PC-9 (cell line): Measurements from ENCODE around the gene AGAP3. TPM values are rescaled to one million over a fixed set of nuclear protein-coding genes. Genes with fewer than 3 reads are reported as not detected.

Source experiments
- Bru-seq: library from RNA; stranded (reverse); fragments of 400-500 nt; gene quantifications from one replicate; lab custom pipeline; 2021; lab: Mats Ljungman, UMichigan
- BruChase-seq, 2 experiments: library from RNA; stranded (reverse); fragments of 400-500 nt; gene quantifications; one replicate each; lab custom pipeline; 2021; lab: Mats Ljungman, UMichigan
- BruUV-seq: library from RNA; stranded (reverse); fragments of 400-500 nt; replicated peaks from 2 replicates; lab custom pipeline; 2021; lab: Mats Ljungman, UMichigan
- CTCF ChIA-PET: fragments of 300-600 bp; sonication (Branson Sonifier 250); formaldehyde crosslinking; loops from one replicate; lab custom pipeline; 2022; ENCODE audit warnings: antibody characterized with exemption; lab: Charles Lee
- POLR2A ChIA-PET: fragments of 300-600 bp; sonication (Branson Sonifier 250); formaldehyde crosslinking; loops from one replicate; lab custom pipeline; 2022; ENCODE audit warnings: antibody characterized with exemption; ENCODE audit not compliant: unreplicated experiment; lab: Charles Lee
- DNase-seq, 2 experiments: peaks; one replicate each; pipeline versions ENCODE4 v3.0.0 to v3.0.0-alpha.2; 2015 to 2022; ENCODE audit warnings: mixed read lengths in 1 of 2
- H2AFZ ChIP-seq: fragments of 200-600 bp; sonication (generic); 2 replicates; pipeline ENCODE4 v1.8.1; 2017; ENCODE audit warnings: antibody characterized with exemption
- H3F3A ChIP-seq: fragments of 200-600 bp; sonication (generic); 2 replicates; pipeline ENCODE4 v1.8.1; 2017; ENCODE audit warnings: antibody characterized with exemption, mild to moderate bottlenecking, low read depth; ENCODE audit not compliant: insufficient read depth
- H3K27ac ChIP-seq: fragments of 200-600 bp; sonication (generic); 2 replicates; pipeline ENCODE4 v1.6.1; 2016; ENCODE audit warnings: mixed run types
- H3K27me3 ChIP-seq: fragments of 200-600 bp; sonication (generic); 2 replicates; pipeline ENCODE4 v1.6.1; 2016; ENCODE audit warnings: low read depth, mixed run types; ENCODE audit not compliant: insufficient read depth
- H3K36me3 ChIP-seq: fragments of 200-600 bp; sonication (generic); 2 replicates; pipeline ENCODE4 v1.6.1; 2016; ENCODE audit warnings: low read depth, mixed run types
- H3K4me1 ChIP-seq: fragments of 200-600 bp; sonication (generic); replicated peaks from 2 replicates; pipeline ENCODE4 v1.6.1; 2016; ENCODE audit warnings: mixed run types; ENCODE audit not compliant: insufficient read depth
- H3K4me2 ChIP-seq: fragments of 200-600 bp; sonication (generic); 2 replicates; pipeline ENCODE4 v1.6.1; 2017; ENCODE audit warnings: mixed run types
- H3K4me3 ChIP-seq: fragments of 200-600 bp; sonication (generic); 2 replicates; pipeline ENCODE4 v1.6.1; 2016; ENCODE audit warnings: mixed run types
- H3K79me2 ChIP-seq: fragments of 200-600 bp; sonication (generic); 2 replicates; pipeline ENCODE4 v1.6.1; 2017; ENCODE audit warnings: low read depth, mixed run types
- H3K9me2 ChIP-seq: fragments of 200-600 bp; sonication (generic); 2 replicates; pipeline ENCODE4 v1.8.1; 2017; ENCODE audit warnings: mild to moderate bottlenecking; ENCODE audit not compliant: insufficient read depth
- H3K9me3 ChIP-seq: fragments of 200-600 bp; sonication (generic); 2 replicates; pipeline ENCODE4 v1.8.1; 2016; ENCODE audit warnings: low read depth; ENCODE audit not compliant: insufficient read depth
- H4K20me1 ChIP-seq: fragments of 200-600 bp; sonication (generic); 2 replicates; pipeline ENCODE4 v1.8.1; 2017; ENCODE audit not compliant: insufficient read depth
- EZH2 ChIP-seq: fragments of 200-600 bp; sonication (generic); IDR thresholded peaks from 2 replicates; pipeline ENCODE4 v1.8.0; 2017; ENCODE audit warnings: antibody characterized with exemption, low read depth
- intact Hi-C: fragments of 100-400 bp; cut with micrococcal nuclease; formaldehyde crosslinking; loops from one replicate; pipeline ENCODE4 v1.10.0; 2022; ENCODE audit not compliant: unreplicated experiment
- long read RNA-seq: library from polyadenylated mRNA; stranded (forward); transcript quantifications from one replicate; pipeline ENCODE4 v2.0.0, GENCODE V29; 2022
- total RNA-seq: library from RNA; stranded (reverse); gene quantifications from 2 replicates; pipeline ENCODE4 v1.2.3, GENCODE V29; 2021
- TF ChIP-seq, protein P1 (sequence below): fragments of 200-600 bp; sonication (generic); conservative IDR thresholded peaks from 2 replicates; pipeline ENCODE4 v1.6.1; 2017; ENCODE audit warnings: mixed run types, antibody characterized with exemption, mild to moderate bottlenecking, moderate library complexity

Gene AGAP3
- total RNA-seq (103 TPM in 2 replicates), Bru-seq, nascent RNA (percentile 63 among the genes with signal in this experiment), BruChase-seq, experiment 1, labeled RNA remaining after a 2-hour chase (percentile 73 among the genes with signal in this experiment), BruChase-seq, experiment 2, labeled RNA remaining after a 6-hour chase (percentile 74 among the genes with signal in this experiment)
- long read RNA-seq, transcript AGAP3-202 (18 exons, 3,225 nt), result major isoform, 8 of 49 reads
- long read RNA-seq, partial matches to known transcripts, result 13 of 49 reads
- long read RNA-seq, other reads (novel, unspliced or antisense), result 19 of 49 reads

DNA sequence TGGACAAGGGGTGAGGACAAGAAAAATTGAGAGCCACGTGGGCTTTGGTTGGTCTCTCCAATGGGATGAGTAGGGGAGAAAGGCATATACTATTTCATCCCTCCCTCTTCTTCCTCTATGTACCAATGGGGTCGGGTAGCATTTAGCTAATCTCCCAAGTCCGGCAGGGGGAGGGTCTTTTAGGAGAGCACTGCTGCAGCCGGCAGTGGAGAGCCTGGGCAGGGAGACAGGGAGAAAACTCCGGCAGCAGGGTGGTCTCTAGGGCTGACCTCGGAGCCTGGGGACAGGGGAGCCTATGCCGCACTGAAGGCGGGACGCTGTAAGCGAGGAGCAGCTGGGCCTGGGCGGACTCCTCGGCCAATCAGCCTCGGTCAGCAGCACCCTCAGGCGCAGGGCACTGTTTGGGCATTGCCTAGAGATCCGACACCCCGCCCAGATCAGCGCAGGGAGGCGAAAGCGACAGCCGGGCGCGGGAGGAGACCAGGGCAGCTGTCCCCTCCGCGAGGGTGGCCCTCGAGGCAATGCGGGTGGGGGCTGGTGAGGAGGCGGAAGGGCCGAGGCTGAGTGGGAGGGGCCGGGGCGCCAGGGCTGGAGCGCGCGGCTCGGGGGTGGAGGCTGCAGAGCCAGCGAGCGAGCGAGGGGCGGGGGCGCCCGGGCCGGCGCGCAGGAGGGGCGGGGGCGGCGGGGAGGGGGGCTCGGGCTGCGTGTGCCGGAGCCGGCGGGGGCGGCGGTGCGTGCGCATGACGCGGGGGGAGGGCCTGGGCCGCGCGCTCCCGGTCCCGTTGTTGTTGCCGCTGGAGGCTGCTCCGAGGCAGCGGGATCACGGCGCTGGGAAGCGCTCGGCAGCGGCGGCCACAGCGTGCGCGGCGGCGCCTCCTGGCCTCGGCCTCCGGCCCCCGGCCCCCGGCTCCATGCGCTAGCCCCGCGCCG is at the start of gene AGAP3:
AGAP3 (plus strand) TSS at position 785 of the 930 bp plus-strand sequence. CDS start 267 bp downstream, outside the sequence.
- Histone ChIP-seq H3K79me2 (peaks cover 59% of the 10 kb centered on the region), H2AFZ (peak within 1 kb of the TSS; percentile 91), H3K4me2 (peak within 1 kb of the TSS; percentile 98), H3K4me3 (peak within 1 kb of the TSS; percentile 100), H4K20me1 (peaks cover 30% of the 10 kb centered on the region), H3K27ac (peak within 1 kb of the TSS; percentile 41; the same call in 1 of the 2 replicates), H3K9me3 (no peaks in the 10 kb centered on the region), H3K27me3 (no peaks in the 10 kb centered on the region), H3K36me3 (no peaks in the 10 kb centered on the region), H3F3A (peaks cover 33% of the 10 kb centered on the region; the same call in 1 of the 2 replicates), H3K4me1 (peaks cover 47% of the 10 kb centered on the region), H3K9me2 (no peaks in the 10 kb centered on the region)
- TF ChIP-seq EZH2, result no peak
- TF ChIP-seq, protein P1, sequence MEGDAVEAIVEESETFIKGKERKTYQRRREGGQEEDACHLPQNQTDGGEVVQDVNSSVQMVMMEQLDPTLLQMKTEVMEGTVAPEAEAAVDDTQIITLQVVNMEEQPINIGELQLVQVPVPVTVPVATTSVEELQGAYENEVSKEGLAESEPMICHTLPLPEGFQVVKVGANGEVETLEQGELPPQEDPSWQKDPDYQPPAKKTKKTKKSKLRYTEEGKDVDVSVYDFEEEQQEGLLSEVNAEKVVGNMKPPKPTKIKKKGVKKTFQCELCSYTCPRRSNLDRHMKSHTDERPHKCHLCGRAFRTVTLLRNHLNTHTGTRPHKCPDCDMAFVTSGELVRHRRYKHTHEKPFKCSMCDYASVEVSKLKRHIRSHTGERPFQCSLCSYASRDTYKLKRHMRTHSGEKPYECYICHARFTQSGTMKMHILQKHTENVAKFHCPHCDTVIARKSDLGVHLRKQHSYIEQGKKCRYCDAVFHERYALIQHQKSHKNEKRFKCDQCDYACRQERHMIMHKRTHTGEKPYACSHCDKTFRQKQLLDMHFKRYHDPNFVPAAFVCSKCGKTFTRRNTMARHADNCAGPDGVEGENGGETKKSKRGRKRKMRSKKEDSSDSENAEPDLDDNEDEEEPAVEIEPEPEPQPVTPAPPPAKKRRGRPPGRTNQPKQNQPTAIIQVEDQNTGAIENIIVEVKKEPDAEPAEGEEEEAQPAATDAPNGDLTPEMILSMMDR, result no peak
- intact Hi-C loops, result loop anchor here (1.0 to 10.0 kb wide), 4 partner anchors 27 to 111 kb away; partner anchors contain the start of genes ABCB8 and KCNH2
- DNase-seq, result peak; percentile 87 to 97
- ChIA-PET CTCF (interaction anchor here (0.6 to 0.7 kb wide), 2 partner anchors 17 to 24 kb away, joined by 3 read pairs; no protein-coding TSS in a partner anchor), POLR2A (interaction anchor here (0.6 kb wide), 4 partner anchors 9 to 80 kb away, joined by 3 to 5 read pairs (median 4); no protein-coding TSS in a partner anchor)
- no TSS peak for BruUV-seq

DNA sequence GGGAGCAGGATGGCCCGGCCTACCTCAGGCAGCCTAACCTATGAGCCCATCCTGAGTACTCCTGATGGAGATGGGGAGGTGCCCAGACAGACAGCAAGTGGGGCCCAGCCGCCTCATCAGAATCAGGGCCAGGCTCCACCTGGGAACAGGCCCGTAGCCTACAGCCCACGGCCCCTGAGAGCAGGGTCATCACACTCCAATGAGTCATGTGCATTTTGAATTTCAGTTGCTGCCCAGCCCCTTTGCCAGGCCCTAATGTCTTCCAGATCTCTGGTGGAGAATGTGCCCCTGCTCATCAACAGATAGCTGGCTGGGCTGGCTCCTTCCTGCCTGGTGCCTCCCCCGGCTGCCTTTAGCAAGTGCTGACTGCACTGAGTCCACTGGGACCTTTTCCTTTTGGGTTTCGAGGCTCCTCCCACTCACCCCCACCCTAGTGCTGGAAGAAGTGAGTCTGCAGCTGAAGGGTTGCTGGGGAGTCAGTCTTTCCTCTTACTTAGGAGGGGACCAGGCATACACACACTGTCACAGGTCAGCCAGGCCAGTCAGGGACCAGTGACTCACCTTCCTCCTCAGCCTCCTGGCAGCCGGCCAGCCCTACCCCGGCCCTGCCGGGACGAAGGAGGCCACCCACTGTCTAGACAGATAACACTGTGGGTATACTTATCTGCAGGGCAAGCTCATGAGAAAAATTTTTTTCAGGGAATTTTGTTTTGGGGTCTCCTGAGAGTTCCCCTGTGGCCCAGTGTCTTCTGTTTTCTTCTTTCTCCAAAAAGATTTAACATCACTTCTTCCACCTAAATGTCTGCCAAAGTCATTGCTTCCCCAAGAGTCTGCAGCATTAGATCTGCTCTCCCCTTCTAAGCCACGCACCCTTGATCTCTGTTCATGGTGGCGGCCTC is 47.1 kb upstream of the AGAP3 start:
- H3K27me3 ChIP-seq, result no peaks in the 10 kb centered on the region
- no peak overlapping the region; the same call in 1 of the 2 replicates for H3K4me3 ChIP-seq
- H3K36me3 ChIP-seq, result no peaks in the 10 kb centered on the region; the same call in 1 of the 2 replicates
- CTCF ChIA-PET, result interaction anchor here (0.6 kb wide), 1 partner anchor 17 kb away, joined by 4 read pairs; no protein-coding TSS in a partner anchor
- intact Hi-C loops, result loop anchor here (1.0 kb wide), 2 partner anchors 11 to 19 kb away; partner anchors contain the start of gene ABCB8
- DNase-seq, result peak; percentile 86 to 95
- no peaks in the 10 kb centered on the region for H3K79me2 ChIP-seq
- no peaks in the 10 kb centered on the region for H3K9me3 ChIP-seq
- TF ChIP-seq EZH2, result no peak
- TF ChIP-seq, protein P1, result no peak
- peaks cover 5% of the 10 kb centered on the region; the same call in 1 of the 2 replicates for H4K20me1 ChIP-seq
- H3F3A ChIP-seq, result peaks cover 25% of the 10 kb centered on the region
- peak overlapping the region; percentile 72 for H3K27ac ChIP-seq
- H3K9me2 ChIP-seq, result no peaks in the 10 kb centered on the region
- H3K4me2 ChIP-seq, result peak overlapping the region; percentile 68
- TSS peak; percentile 91 for BruUV-seq
- H2AFZ ChIP-seq, result no peak overlapping the region
- peaks cover 26% of the 10 kb centered on the region for H3K4me1 ChIP-seq
- POLR2A ChIA-PET, result interaction anchor here (0.6 to 0.7 kb wide), 4 partner anchors 15 to 672 kb away, joined by 3 to 6 read pairs (median 4); partner anchors contain the start of gene ATG9B
